Heart right ventricle (tissue), 16 donors: ENCODE results near the gene RNF212B. TPM values are rescaled to one million over a fixed set of nuclear protein-coding genes. Genes with fewer than 3 reads are reported as not detected.

Experiments used
- ATAC-seq, 8 donors: fragments of 200-7000 bp; cut with Tn5 transposase; one replicate each; pipeline ENCODE4 v1.9.1; 2020; ENCODE audit warnings: mild to moderate bottlenecking in 8 of 8, moderate library complexity in 8 of 8, moderate number of reproducible peaks in 1 of 8
- DNase-seq, 2 donors: peaks; one replicate each; pipeline ENCODE4 v3.0.0-alpha.2; 2020
- H3K27ac ChIP-seq, 10 donors: fragments of 200-600 bp; sonication (generic) in 2 of 10; one replicate each; pipeline versions ENCODE4 v1.5.0 to v1.8.0; 2020 to 2022; ENCODE audit warnings: mild to moderate bottlenecking in 3 of 10
- H3K27me3 ChIP-seq, 7 donors: fragments of 200-600 bp; one replicate each; pipeline ENCODE4 v1.8.0; 2021 to 2022; ENCODE audit warnings: mild to moderate bottlenecking in 2 of 7
- H3K36me3 ChIP-seq, 9 donors: fragments of 200-600 bp; sonication (generic) in 1 of 9; one replicate each; pipeline versions ENCODE4 v1.5.0 to v1.8.0; 2020 to 2022; ENCODE audit warnings: mild to moderate bottlenecking in 2 of 9
- H3K4me1 ChIP-seq, 9 donors: fragments of 200-600 bp; sonication (generic) in 1 of 9; one replicate each; pipeline versions ENCODE4 v1.5.0 to v1.8.0; 2020 to 2022; ENCODE audit warnings: mild to moderate bottlenecking in 4 of 9
- H3K4me3 ChIP-seq, 10 donors: fragments of 200-600 bp; sonication (generic) in 2 of 10; one replicate each; pipeline versions ENCODE4 v1.5.0 to v1.8.0; 2020 to 2022; ENCODE audit warnings: mild to moderate bottlenecking in 7 of 10, moderate library complexity in 2 of 10
- H3K9me3 ChIP-seq, 11 donors: fragments of 200-600 bp in 10 of 11; sonication (generic) in 2 of 11; one replicate each; pipeline versions ENCODE4 v1.5.0 to v1.8.0; 2013 to 2022; ENCODE audit warnings: mild to moderate bottlenecking in 2 of 11, control low read depth in 1 of 11, moderate library complexity in 1 of 11
- CTCF ChIP-seq, 9 donors: fragments of 200-600 bp; sonication (generic) in 2 of 9; IDR thresholded peaks; one replicate each; pipeline versions ENCODE4 v1.5.0 to v1.8.0; 2021 to 2022; ENCODE audit warnings: antibody characterized with exemption in 9 of 9, mild to moderate bottlenecking in 5 of 9, moderate library complexity in 1 of 9
- whole genome bisulfite sequencing, 2 donors: extraction: QIAGEN DNeasy Blood & Tissue Kit; methylation state at CpG; one replicate each; pipeline ENCODE4 v1.1.7; 2013; ENCODE audit warnings: inconsistent platforms in 1 of 2; 5-methylcytosine and 5-hydroxymethylcytosine counted together
- intact Hi-C, 10 donors: fragments of 100-400 bp; cut with DNase I; formaldehyde crosslinking; loops; one replicate each; pipeline versions ENCODE4 v1.11.1 to v1.14.2; 2022
- polyA plus RNA-seq, 2 donors: library from polyadenylated mRNA; stranded (reverse); fragments of 200-250 nt; gene quantifications; one replicate each; pipeline ENCODE4 v1.2.3, GENCODE V29; 2013
- total RNA-seq, 10 donors: library from RNA; stranded (reverse); fragmentation: NEBNext Ultra II Directional in 3 of 10; extraction: Animal tissue kit (Norgen Biotek cat#: 25700) in 3 of 10; gene quantifications; one replicate each; pipeline versions ENCODE4 v1.2.1 to v1.2.4, GENCODE V29; 2021 to 2023
- donor health status: Arrhythmogenic right ventricular cardiomyopathy.
- donor health status: ischemic (EF 13 %, LVEDD 7.1; RV severe dilation, severe dysfunction).
- donor health status: healthy with polysubstance abuse.
- donor health status: DM: no; HTN: yes; CAD: no.
- donor health status: DM: no; HTN: no; CAD: no.
- donor health status: ischemic (EF 25% LVEDD 6.9; RV normal size, moderate dysfunction).
- donor health status: ischemic (EF 25% LVEDD 5.7; RV mildly dilated, moderate dysfunction).
- donor health status: healthy.
- donor health status: DM: yes; HTN: yes; CAD: no.
- donor health status: Ischemic cardiomyopathy.
- donor health status: ischemic (EF 35%, LVEDD 5.7; RV mildly dilated, moderate dysfunction).
- donor health status: nonischemic (EF 11% LVEDD 7.7; RV severe dilation, severe dysfunction).
- donor health status: DM: yes; HTN: yes; CAD: no.
- donor health status: PGD.
- donor health status: ischemic (EF 29% LVEDD 5.4; RV normal size, mild dysfunction).
- donor health status: nonischemic (EF 23%, LVEDD 6.1; RV moderate dilation, normal function).

RNF212B gene
- total and polyA plus RNA-seq, 12 donors: not detected

GRCh38 chr14:23297096-23297495 lies 59.4 kb downstream of the RNF212B start:
- Histone ChIP-seq H3K4me1 (peaks cover 4 to 51% (median 37%) of the 10 kb centered on the region in 9 donors), H3K9me3 (no peaks in the 10 kb centered on the region), H3K36me3 (peaks cover 0 to 36% (median 0%) of the 10 kb centered on the region in 9 donors), H3K27ac (no peak overlapping the region), H3K27me3 (no peaks in the 10 kb centered on the region), H3K4me3 (no peak overlapping the region)
- intact Hi-C loops: loop anchor here in 6 of 10 donors (5.0 to 10.0 kb wide), 3 partner anchors 112 to 175 kb away; partner anchors contain the start of gene SLC7A8 (in 1 of the 6)
- ATAC-seq: no peak
- TF ChIP-seq CTCF (IDR thresholded peaks at IDR 0.05): no peak
- 86 to 90% methylated on average over 7 of the region's 7 CpGs for WGBS, 2 donors
- no peak for DNase-seq

GRCh38 chr14:23297611-23298277 lies 60.0 kb downstream of the RNF212B start:
- intact Hi-C loops: loop anchor here in 6 of 10 donors (5.0 to 10.0 kb wide), 3 partner anchors 113 to 175 kb away; partner anchors contain the start of gene SLC7A8 (in 1 of the 6)
- DNase-seq: no peak
- WGBS, 2 donors: 77 to 79% methylated on average over 7 of the region's 7 CpGs
- Histone ChIP-seq H3K36me3 (peaks cover 0 to 36% (median 0%) of the 10 kb centered on the region in 9 donors), H3K4me1 (peaks cover 4 to 56% (median 39%) of the 10 kb centered on the region in 9 donors), H3K9me3 (no peaks in the 10 kb centered on the region), H3K27ac (peak overlapping the region in 1 of 10 donors; percentile 98), H3K27me3 (no peaks in the 10 kb centered on the region), H3K4me3 (no peak overlapping the region)
- no peak for ATAC-seq
- no peak for TF ChIP-seq CTCF (IDR thresholded peaks at IDR 0.05)

- Histone ChIP-seq H3K4me3 (peak overlapping the region in 3 of 10 donors; percentile 75 to 88 (median 83)), H3K4me1 (peaks cover 4 to 58% (median 43%) of the 10 kb centered on the region in 9 donors), H3K9me3 (no peaks in the 10 kb centered on the region), H3K27me3 (no peaks in the 10 kb centered on the region), H3K36me3 (peaks cover 0 to 36% (median 0%) of the 10 kb centered on the region in 9 donors), H3K27ac (peak overlapping the region in 9 of 10 donors; percentile 11 to 99 (median 97))
- DNase-seq: no peak
- TF ChIP-seq CTCF (IDR thresholded peaks at IDR 0.05): peak in 6 of 9 donors; percentile 18 to 51 (median 35)
- WGBS, 2 donors: 78 to 84% methylated on average over 2 of the region's 2 CpGs
- intact Hi-C loops: loop anchor here in 6 of 10 donors (5.0 to 10.0 kb wide), 3 partner anchors 115 to 177 kb away; partner anchors contain the start of gene SLC7A8 (in 1 of the 6)
- no peak for ATAC-seq
Observed at GRCh38 chr14:23299211-23299957, 61.6 kb downstream of the RNF212B start.
